SK-N-SH treated with all-trans-retinoic acid at 6 μM for 48 hours (cell line): ENCODE measurements around the gene CYP2W1.
A peak's percentile ranks its signal among the peaks of the same experiment; 100 is the strongest.

ENCODE experiments used
- ATAC-seq: fragments of 200-7000 bp; cut with Tn5 transposase; 3 replicates; pipeline ENCODE4 v1.9.1; 2020; ENCODE audit warnings: mild to moderate bottlenecking, moderate library complexity
- CSDC2 ChIP-seq: fragments of 250-450 bp; sonication (Bioruptor Pico); IDR thresholded peaks from 2 replicates; pipeline ENCODE4 v1.5.0; 2020; ENCODE audit warnings: mild to moderate bottlenecking, moderate library complexity
- ESRRG ChIP-seq: fragments of 250-450 bp; sonication (Bioruptor Pico); IDR thresholded peaks from 2 replicates; pipeline ENCODE4 v1.6.1; 2021; ENCODE audit warnings: mild to moderate bottlenecking
- GLIS3 ChIP-seq: fragments of 250-450 bp; sonication (Bioruptor Pico); IDR thresholded peaks from 2 replicates; pipeline ENCODE4 v1.5.0; 2020; ENCODE audit warnings: mild to moderate bottlenecking, moderate library complexity
- ISL1 ChIP-seq: fragments of 250-450 bp; sonication (Bioruptor Pico); IDR thresholded peaks from 2 replicates; pipeline ENCODE4 v2.1.2; 2022; ENCODE audit warnings: mild to moderate bottlenecking, moderate library complexity
- PPARA ChIP-seq: fragments of 250-450 bp; sonication (Bioruptor Pico); IDR thresholded peaks from 2 replicates; pipeline ENCODE4 v1.5.0; 2020; ENCODE audit warnings: mild to moderate bottlenecking, borderline replicate concordance
- SNAI2 ChIP-seq: fragments of 250-450 bp; sonication (Bioruptor Pico); IDR thresholded peaks from 2 replicates; pipeline ENCODE4 v1.5.0; 2020; ENCODE audit warnings: mild to moderate bottlenecking, moderate library complexity
- TCF4 ChIP-seq: fragments of 250-450 bp; sonication (Bioruptor Pico); IDR thresholded peaks from 2 replicates; pipeline ENCODE4 v1.8.0; 2021; ENCODE audit warnings: mild to moderate bottlenecking, moderate library complexity, borderline replicate concordance
- TOX ChIP-seq: fragments of 250-450 bp; sonication (Bioruptor Pico); IDR thresholded peaks from 2 replicates; pipeline ENCODE4 v1.8.0; 2021; ENCODE audit warnings: mild to moderate bottlenecking, moderate library complexity, borderline replicate concordance
- ZC3H10 ChIP-seq: fragments of 250-450 bp; sonication (Bioruptor Pico); IDR thresholded peaks from 2 replicates; pipeline ENCODE4 v1.5.1; 2021; ENCODE audit warnings: mild to moderate bottlenecking, moderate library complexity
- ZFP3 ChIP-seq: fragments of 250-450 bp; sonication (Bioruptor Pico); IDR thresholded peaks from 2 replicates; pipeline ENCODE4 v1.5.0; 2020; ENCODE audit warnings: mild to moderate bottlenecking, moderate library complexity
- ZFP30 ChIP-seq: fragments of 450-650 bp; formaldehyde crosslinking; IDR thresholded peaks from 2 replicates; pipeline ENCODE4 v1.5.0; 2022; ENCODE audit warnings: mild to moderate bottlenecking, moderate library complexity
- ZNF8 ChIP-seq: fragments of 450-650 bp; formaldehyde crosslinking; IDR thresholded peaks from 2 replicates; pipeline ENCODE4 v1.5.0; 2020; ENCODE audit warnings: mild to moderate bottlenecking, moderate library complexity
- TF ChIP-seq, protein P1 (sequence below): fragments of 250-450 bp; sonication (Bioruptor Pico); IDR thresholded peaks from 2 replicates; pipeline ENCODE4 v1.8.0; 2021; ENCODE audit warnings: low read depth, mild to moderate bottlenecking, moderate library complexity, borderline replicate concordance
- TF ChIP-seq, protein P2 (sequence below): fragments of 250-450 bp; sonication (Bioruptor Pico); IDR thresholded peaks from 2 replicates; pipeline ENCODE4 v1.5.1; 2021; ENCODE audit warnings: mild to moderate bottlenecking, moderate library complexity
- TF ChIP-seq, protein P3 (sequence below): fragments of 250-450 bp; sonication (Bioruptor Pico); IDR thresholded peaks from 2 replicates; pipeline ENCODE4 v1.5.0; 2020; ENCODE audit warnings: mild to moderate bottlenecking, moderate library complexity
- TF ChIP-seq, protein P4 (sequence below): fragments of 250-450 bp; sonication (Bioruptor Pico); IDR thresholded peaks from 2 replicates; pipeline ENCODE4 v1.5.1; 2020; ENCODE audit warnings: low read depth, mild to moderate bottlenecking, moderate library complexity

CYP2W1 gene

DNA sequence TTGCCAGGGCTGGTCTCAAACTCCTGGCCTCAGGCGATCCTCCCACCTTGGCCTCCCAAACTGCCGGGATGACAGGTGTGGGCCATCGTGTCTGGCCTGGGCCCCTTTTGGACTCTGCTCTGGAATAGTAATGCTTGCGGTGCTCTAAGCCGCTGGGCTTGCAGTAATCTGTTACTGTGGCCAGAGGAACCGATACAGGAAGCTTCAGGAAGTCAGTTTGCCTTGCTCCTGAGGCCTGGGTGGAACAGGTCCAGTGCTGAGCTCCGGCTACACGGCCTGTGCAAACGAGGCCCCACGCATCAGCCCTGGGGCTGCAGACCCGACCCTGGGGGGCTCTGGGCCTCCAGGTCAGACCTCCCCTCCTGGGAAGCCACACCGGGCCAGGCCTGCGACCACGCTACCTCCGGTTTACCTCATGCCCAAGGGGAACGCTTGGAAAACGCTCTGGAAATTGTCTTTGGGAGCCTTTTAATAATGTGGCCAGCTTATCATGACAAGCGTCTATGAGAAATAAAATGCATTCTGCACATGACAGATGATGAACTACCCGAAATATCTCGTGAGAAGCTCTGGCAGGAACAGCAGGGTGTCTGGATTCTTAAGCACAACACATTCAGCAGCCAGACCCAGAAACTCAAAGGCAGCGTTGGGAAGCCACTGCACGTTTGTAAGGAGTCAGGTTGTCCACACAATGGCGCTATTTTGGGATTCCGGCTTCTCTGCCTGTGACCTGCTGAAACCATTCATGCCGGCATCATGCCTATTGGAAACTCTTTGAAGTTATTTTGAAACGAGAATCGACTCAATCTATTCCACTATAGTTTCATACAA lies 18.4 kb upstream of the CYP2W1 start:
- TF ChIP-seq TCF4 (CRISPR knock-in tag) (peak; percentile 90), ZFP30 (CRISPR knock-in tag) (no peak), CSDC2 (CRISPR knock-in tag) (0 out of 2 replicates have a peak, but pooled peaks have one; percentile 76), ZFP3 (CRISPR knock-in tag) (0 out of 2 replicates have a peak, but pooled peaks have one; percentile 40), ISL1 (peak; percentile 61), GLIS3 (0 out of 2 replicates have a peak, but pooled peaks have one; percentile 9), ZC3H10 (CRISPR knock-in tag) (no peak), ESRRG (CRISPR knock-in tag) (peak; percentile 28; the same call in 1 of the 2 replicates)
- TF ChIP-seq, protein P1, sequence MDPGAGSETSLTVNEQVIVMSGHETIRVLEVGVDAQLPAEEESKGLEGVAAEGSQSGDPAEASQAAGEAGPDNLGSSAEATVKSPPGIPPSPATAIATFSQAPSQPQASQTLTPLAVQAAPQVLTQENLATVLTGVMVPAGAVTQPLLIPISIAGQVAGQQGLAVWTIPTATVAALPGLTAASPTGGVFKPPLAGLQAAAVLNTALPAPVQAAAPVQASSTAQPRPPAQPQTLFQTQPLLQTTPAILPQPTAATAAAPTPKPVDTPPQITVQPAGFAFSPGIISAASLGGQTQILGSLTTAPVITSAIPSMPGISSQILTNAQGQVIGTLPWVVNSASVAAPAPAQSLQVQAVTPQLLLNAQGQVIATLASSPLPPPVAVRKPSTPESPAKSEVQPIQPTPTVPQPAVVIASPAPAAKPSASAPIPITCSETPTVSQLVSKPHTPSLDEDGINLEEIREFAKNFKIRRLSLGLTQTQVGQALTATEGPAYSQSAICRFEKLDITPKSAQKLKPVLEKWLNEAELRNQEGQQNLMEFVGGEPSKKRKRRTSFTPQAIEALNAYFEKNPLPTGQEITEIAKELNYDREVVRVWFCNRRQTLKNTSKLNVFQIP (CRISPR knock-in tag), result no peak
- TF ChIP-seq, protein P2, sequence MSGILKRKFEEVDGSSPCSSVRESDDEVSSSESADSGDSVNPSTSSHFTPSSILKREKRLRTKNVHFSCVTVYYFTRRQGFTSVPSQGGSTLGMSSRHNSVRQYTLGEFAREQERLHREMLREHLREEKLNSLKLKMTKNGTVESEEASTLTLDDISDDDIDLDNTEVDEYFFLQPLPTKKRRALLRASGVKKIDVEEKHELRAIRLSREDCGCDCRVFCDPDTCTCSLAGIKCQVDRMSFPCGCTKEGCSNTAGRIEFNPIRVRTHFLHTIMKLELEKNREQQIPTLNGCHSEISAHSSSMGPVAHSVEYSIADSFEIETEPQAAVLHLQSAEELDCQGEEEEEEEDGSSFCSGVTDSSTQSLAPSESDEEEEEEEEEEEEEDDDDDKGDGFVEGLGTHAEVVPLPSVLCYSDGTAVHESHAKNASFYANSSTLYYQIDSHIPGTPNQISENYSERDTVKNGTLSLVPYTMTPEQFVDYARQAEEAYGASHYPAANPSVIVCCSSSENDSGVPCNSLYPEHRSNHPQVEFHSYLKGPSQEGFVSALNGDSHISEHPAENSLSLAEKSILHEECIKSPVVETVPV (CRISPR knock-in tag), result 0 out of 2 replicates have a peak, but pooled peaks have one; percentile 41
- TF ChIP-seq, protein P3, sequence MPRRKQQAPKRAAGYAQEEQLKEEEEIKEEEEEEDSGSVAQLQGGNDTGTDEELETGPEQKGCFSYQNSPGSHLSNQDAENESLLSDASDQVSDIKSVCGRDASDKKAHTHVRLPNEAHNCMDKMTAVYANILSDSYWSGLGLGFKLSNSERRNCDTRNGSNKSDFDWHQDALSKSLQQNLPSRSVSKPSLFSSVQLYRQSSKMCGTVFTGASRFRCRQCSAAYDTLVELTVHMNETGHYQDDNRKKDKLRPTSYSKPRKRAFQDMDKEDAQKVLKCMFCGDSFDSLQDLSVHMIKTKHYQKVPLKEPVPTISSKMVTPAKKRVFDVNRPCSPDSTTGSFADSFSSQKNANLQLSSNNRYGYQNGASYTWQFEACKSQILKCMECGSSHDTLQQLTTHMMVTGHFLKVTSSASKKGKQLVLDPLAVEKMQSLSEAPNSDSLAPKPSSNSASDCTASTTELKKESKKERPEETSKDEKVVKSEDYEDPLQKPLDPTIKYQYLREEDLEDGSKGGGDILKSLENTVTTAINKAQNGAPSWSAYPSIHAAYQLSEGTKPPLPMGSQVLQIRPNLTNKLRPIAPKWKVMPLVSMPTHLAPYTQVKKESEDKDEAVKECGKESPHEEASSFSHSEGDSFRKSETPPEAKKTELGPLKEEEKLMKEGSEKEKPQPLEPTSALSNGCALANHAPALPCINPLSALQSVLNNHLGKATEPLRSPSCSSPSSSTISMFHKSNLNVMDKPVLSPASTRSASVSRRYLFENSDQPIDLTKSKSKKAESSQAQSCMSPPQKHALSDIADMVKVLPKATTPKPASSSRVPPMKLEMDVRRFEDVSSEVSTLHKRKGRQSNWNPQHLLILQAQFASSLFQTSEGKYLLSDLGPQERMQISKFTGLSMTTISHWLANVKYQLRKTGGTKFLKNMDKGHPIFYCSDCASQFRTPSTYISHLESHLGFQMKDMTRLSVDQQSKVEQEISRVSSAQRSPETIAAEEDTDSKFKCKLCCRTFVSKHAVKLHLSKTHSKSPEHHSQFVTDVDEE (CRISPR knock-in tag), result peak; percentile 85
- TF ChIP-seq, protein P4, sequence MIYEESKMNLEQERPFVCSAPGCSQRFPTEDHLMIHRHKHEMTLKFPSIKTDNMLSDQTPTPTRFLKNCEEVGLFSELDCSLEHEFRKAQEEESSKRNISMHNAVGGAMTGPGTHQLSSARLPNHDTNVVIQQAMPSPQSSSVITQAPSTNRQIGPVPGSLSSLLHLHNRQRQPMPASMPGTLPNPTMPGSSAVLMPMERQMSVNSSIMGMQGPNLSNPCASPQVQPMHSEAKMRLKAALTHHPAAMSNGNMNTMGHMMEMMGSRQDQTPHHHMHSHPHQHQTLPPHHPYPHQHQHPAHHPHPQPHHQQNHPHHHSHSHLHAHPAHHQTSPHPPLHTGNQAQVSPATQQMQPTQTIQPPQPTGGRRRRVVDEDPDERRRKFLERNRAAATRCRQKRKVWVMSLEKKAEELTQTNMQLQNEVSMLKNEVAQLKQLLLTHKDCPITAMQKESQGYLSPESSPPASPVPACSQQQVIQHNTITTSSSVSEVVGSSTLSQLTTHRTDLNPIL (CRISPR knock-in tag), result peak; percentile 54; the same call in 1 of the 2 replicates
- ATAC-seq, result peak; percentile 66

DNA sequence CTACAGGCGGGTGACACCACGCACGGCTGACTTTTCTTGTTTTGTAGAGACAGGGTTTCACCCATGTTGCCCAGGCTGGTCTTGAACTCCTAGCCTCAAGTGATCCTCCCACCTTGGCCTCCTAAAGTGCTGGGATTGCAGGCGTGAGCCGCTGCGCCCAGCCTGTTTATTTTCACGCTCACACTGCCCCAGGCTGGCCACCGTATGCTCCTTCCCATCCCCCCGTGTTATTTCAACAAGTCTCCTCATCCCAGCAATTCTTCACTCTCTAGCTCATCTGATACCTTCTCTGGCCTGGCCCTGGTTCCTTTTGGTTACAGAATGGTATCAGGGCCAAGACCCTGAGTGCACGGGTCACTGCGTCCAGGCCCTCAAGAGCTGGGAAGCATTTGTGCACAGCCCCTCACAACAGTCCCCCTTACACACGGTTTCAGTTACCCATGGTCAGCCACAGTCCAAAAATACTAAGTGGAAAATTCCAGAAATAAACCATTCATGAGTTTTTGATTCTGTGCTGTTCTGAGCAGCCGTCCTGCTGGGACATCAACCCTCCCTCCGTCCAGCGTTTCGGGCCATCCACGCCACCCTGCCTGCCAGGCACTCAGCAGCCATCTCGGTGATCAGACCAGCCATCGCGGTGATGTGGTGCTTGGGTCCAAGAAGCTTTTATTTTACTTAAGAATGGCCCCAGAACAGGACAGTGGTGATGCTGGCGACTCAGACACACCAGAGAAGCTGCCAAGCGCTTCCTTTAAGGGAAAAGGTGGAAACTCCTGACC lies 16.5 kb upstream of the CYP2W1 start:
- no peak for ATAC-seq
- no peak for TF ChIP-seq SNAI2 (CRISPR knock-in tag)
- TF ChIP-seq, protein P1 (CRISPR knock-in tag), result no peak
- TF ChIP-seq ZC3H10 (CRISPR knock-in tag), result no peak
- TF ChIP-seq, protein P4 (CRISPR knock-in tag), result no peak
- TF ChIP-seq ZNF8 (CRISPR knock-in tag), result no peak
- no peak for TF ChIP-seq ZFP30 (CRISPR knock-in tag)
- no peak for TF ChIP-seq ESRRG (CRISPR knock-in tag)
- TF ChIP-seq TOX (CRISPR knock-in tag), result no peak
- no peak for TF ChIP-seq PPARA (CRISPR knock-in tag)
- no peak for TF ChIP-seq ZFP3 (CRISPR knock-in tag)
- TF ChIP-seq, protein P3 (CRISPR knock-in tag), result no peak
